ENCODE data around the gene FARP1. TPM values are rescaled to one million over a fixed set of nuclear protein-coding genes. Genes with fewer than 3 reads are reported as not detected.

The FARP1 gene
- total RNA-seq, 1 donor from 2014 or later = 71.3 TPM

- intact Hi-C loops (cut with DNase I) = no loop called here
- DNase-seq (ENCODE audit: low spot score) = no peak
Measured at GRCh38 chr13:98338310-98338709, 195.4 kb downstream of the FARP1 start.

GRCh38 chr13:98339684-98340425 is 197.0 kb downstream of the FARP1 start:
- peak; percentile 50 for DNase-seq (ENCODE audit: low spot score)
- intact Hi-C loops (cut with DNase I) = no loop called here

- no peak for DNase-seq (ENCODE audit: low spot score)
- intact Hi-C loops (cut with DNase I) = no loop called here
Measured at GRCh38 chr13:98342953-98343352, 200.1 kb downstream of the FARP1 start.

GRCh38 chr13:98343461-98343860 is 200.6 kb downstream of the FARP1 start:
- intact Hi-C loops (cut with DNase I) = no loop called here
- no peak for DNase-seq (ENCODE audit: low spot score)

- intact Hi-C loops (cut with DNase I) = no loop called here
- DNase-seq (ENCODE audit: low spot score) = peak; percentile 57
Measured at GRCh38 chr13:98344392-98344791, 201.5 kb downstream of the FARP1 start.

GRCh38 chr13:98345107-98345935 is 202.4 kb downstream of the FARP1 start:
- intact Hi-C loops (cut with DNase I) = no loop called here
- DNase-seq (ENCODE audit: low spot score) = peak; percentile 54

GRCh38 chr13:98346904-98347636 is 204.2 kb downstream of the FARP1 start:
- intact Hi-C loops (cut with DNase I) = no loop called here
- peak; percentile 9 for DNase-seq (ENCODE audit: low spot score)

- DNase-seq (ENCODE audit: low spot score) = no peak
- intact Hi-C loops (cut with DNase I) = no loop called here
Measured at GRCh38 chr13:98347756-98348155, 204.9 kb downstream of the FARP1 start.

- intact Hi-C loops (cut with DNase I) = no loop called here
- DNase-seq (ENCODE audit: low spot score) = peak; percentile 17
Measured at GRCh38 chr13:98348466-98349200, 205.7 kb downstream of the FARP1 start.

GRCh38 chr13:98349731-98350305 is 206.9 kb downstream of the FARP1 start:
- peak; percentile 17 for DNase-seq (ENCODE audit: low spot score)
- intact Hi-C loops (cut with DNase I) = loop anchor here (5.0 kb wide), 1 partner anchor 208 kb away; the partner anchor contains the start of gene FARP1

- intact Hi-C loops (cut with DNase I) = loop anchor here (5.0 kb wide), 1 partner anchor 209 kb away; the partner anchor contains the start of gene FARP1
- DNase-seq (ENCODE audit: low spot score) = peak; percentile 69
Measured at GRCh38 chr13:98350746-98351330, 207.9 kb downstream of the FARP1 start.

GRCh38 chr13:98351636-98352035 is 208.7 kb downstream of the FARP1 start:
- intact Hi-C loops (cut with DNase I) = loop anchor here (5.0 kb wide), 1 partner anchor 209 kb away; the partner anchor contains the start of gene FARP1
- peak; percentile 51 for DNase-seq (ENCODE audit: low spot score)

- DNase-seq (ENCODE audit: low spot score) = peak; percentile 35
- intact Hi-C loops (cut with DNase I) = loop anchor here (5.0 kb wide), 1 partner anchor 210 kb away; the partner anchor contains the start of gene FARP1
Measured at GRCh38 chr13:98352226-98352625, 209.3 kb downstream of the FARP1 start.

- intact Hi-C loops (cut with DNase I) = loop anchor here (5.0 kb wide), 1 partner anchor 211 kb away; the partner anchor contains the start of gene FARP1
- no peak for DNase-seq (ENCODE audit: low spot score)
Measured at GRCh38 chr13:98353750-98354149, 210.9 kb downstream of the FARP1 start.

- DNase-seq (ENCODE audit: low spot score) = no peak
- intact Hi-C loops (cut with DNase I) = no loop called here
Measured at GRCh38 chr13:98358937-98359336, 216.0 kb downstream of the FARP1 start.

- intact Hi-C loops (cut with DNase I) = no loop called here
- DNase-seq (ENCODE audit: low spot score) = no peak
Measured at GRCh38 chr13:98360545-98360944, 217.7 kb downstream of the FARP1 start.

GRCh38 chr13:98363326-98363725 is 220.4 kb downstream of the FARP1 start:
- intact Hi-C loops (cut with DNase I) = no loop called here
- peak; percentile 12 for DNase-seq (ENCODE audit: low spot score)

GRCh38 chr13:98364179-98364578 is 221.3 kb downstream of the FARP1 start:
- no peak for DNase-seq (ENCODE audit: low spot score)
- intact Hi-C loops (cut with DNase I) = no loop called here
